Measurements from ENCODE around the gene YWHAQ. TPM values are rescaled to one million over a fixed set of nuclear protein-coding genes. Genes with fewer than 3 reads are reported as not detected.

Gene YWHAQ
- total RNA-seq (ENCODE audit: low replicate concordance): 152 and 562 TPM in 2 replicates

GRCh38 chr2:9630736-9631552 lies at the start of gene YWHAQ:
TSS of gene YWHAQ (minus strand) at chr2:9630997. CDS start at chr2:9630452, 545 bp downstream.
- DNase-seq (ENCODE audit: low read depth): peak; percentile 99
- H3K4me3 ChIP-seq (ENCODE audit: low read depth, low read length): peak within 1 kb of the TSS; percentile 99
- TF ChIP-seq CTCF (IDR thresholded peaks at IDR 0.05; ENCODE audit: insufficient read depth, low read length): no peak

GRCh38 chr2:9680082-9680481 lies 49.3 kb upstream of the YWHAQ start:
- no peak overlapping the region for H3K4me3 ChIP-seq (ENCODE audit: low read depth, low read length)
- no peak for DNase-seq (ENCODE audit: low read depth)
- TF ChIP-seq CTCF (IDR thresholded peaks at IDR 0.05; ENCODE audit: insufficient read depth, low read length): no peak

GRCh38 chr2:9679218-9679617 lies 48.4 kb upstream of the YWHAQ start:
- DNase-seq (ENCODE audit: low read depth): no peak
- TF ChIP-seq CTCF (IDR thresholded peaks at IDR 0.05; ENCODE audit: insufficient read depth, low read length): no peak

GRCh38 chr2:9678544-9678943 lies 47.7 kb upstream of the YWHAQ start:
- no peak for DNase-seq (ENCODE audit: low read depth)
- no peak for TF ChIP-seq CTCF (IDR thresholded peaks at IDR 0.05; ENCODE audit: insufficient read depth, low read length)
- H3K4me3 ChIP-seq (ENCODE audit: low read depth, low read length): no peak overlapping the region

More at GRCh38 chr2:9679218-9679617, 48.4 kb upstream of the YWHAQ start:
- H3K4me3 ChIP-seq (ENCODE audit: low read depth, low read length): no peak overlapping the region

- no peak for TF ChIP-seq CTCF (IDR thresholded peaks at IDR 0.05; ENCODE audit: insufficient read depth, low read length)
- DNase-seq (ENCODE audit: low read depth): peak; percentile 81
- H3K4me3 ChIP-seq (ENCODE audit: low read depth, low read length): peak overlapping the region; percentile 31
These were observed 44.9 kb upstream of the YWHAQ start for GRCh38 chr2:9675415-9676351.

- TF ChIP-seq CTCF (IDR thresholded peaks at IDR 0.05; ENCODE audit: insufficient read depth, low read length): no peak
- no peak for DNase-seq (ENCODE audit: low read depth)
- no peak overlapping the region for H3K4me3 ChIP-seq (ENCODE audit: low read depth, low read length)
These were observed 44.2 kb upstream of the YWHAQ start for GRCh38 chr2:9674891-9675414.

All from fibroblast of the aortic adventitia (primary cell).